ACHN (cell line): ENCODE results near the gene DNAH12.
A peak's percentile ranks its signal among the peaks of the same experiment; 100 is the strongest.

ENCODE experiments used
- DNase-seq: peaks from one replicate; pipeline ENCODE4 v3.0.0-alpha.2; 2015
- in situ Hi-C: cut with HindIII; loops from 2 replicates; pipeline ENCODE4 v1.10.0; 2017; ENCODE audit warnings: low sequenced_read_pairs, low pct_ligation_motif_present, low pct_unique_long_range_greater_than_20kb

Gene DNAH12

DNA sequence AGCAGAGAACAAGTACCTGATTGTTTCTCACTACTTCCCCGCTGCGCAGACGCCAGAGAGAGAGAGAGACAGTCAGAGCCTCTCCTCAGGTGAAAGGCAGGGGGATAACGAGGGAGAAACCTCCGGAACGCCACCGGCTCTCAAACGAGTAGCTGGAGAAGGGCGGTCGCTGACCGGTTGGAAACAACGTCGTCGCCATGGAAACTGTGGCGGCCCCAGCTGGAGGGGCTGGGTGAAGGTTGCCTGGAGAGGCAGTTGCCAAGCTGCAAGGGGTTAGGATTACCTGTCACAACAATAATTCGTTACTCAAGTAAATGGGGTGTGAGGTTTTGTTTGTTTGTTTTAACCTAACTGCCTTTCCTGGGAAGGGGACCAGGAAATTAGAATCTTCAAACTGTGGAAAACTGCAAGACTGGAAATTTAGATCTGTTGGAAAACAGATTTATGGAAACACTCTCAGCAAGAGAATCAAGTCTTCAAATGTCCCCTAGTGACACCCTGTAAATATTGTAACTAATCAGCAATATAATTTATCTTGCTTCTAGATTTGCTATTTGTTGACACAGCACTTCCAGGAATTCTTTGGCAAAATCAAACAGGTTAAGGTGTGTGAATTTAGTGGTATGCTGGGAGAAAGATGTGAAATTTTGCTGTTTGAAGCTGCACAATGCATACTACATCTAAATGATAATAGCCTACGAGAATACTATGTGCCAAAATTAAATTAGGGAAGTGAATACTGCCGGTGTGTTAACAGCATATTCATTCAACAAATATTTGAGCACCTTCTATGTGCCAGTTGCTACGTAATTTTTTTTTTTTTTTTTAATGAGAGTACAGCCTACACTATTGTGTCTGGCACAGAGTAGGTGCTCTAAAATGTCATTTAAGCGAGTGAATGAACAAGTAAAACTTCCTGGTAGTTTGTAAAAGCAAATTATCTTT is at the start of gene DNAH12:
DNAH12 (minus strand) TSS at position 164 of the 945 bp plus-strand sequence. CDS start 1,474 bp downstream, outside the sequence.
- DNase-seq = peak; percentile 48
- in situ Hi-C loops = no loop called here

- in situ Hi-C loops = no loop called here
- no peak for DNase-seq
Observed at GRCh38 chr3:57592306-57592705, 48.2 kb upstream of the DNAH12 start.

GRCh38 chr3:57587905-57588304 is 43.8 kb upstream of the DNAH12 start:
- in situ Hi-C loops = no loop called here
- no peak for DNase-seq

DNA sequence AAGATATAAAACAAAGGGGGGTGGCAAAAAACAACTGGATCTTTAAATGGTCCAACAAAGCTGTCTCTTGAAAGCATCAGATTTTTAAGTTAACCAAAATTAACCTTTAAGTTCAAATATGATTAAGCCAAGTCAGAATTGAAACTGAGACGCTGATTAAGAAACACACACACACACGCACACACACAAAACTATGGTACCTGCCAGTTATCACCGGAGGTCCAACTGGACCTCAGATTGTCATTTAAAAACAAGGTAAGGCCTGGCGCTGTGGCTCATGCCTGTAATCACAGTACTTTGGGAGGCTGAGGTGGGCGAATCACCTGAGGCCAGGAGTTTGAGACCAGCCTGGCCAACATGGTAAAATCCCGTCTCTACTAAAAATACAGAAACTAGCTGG is 42.6 kb upstream of the DNAH12 start:
- DNase-seq = no peak
- in situ Hi-C loops = no loop called here

- no peak for DNase-seq
- in situ Hi-C loops = no loop called here
Observed at GRCh38 chr3:57583544-57583943, 39.4 kb upstream of the DNAH12 start.

- in situ Hi-C loops = no loop called here
- DNase-seq = no peak
Observed at GRCh38 chr3:57582474-57583168, 38.5 kb upstream of the DNAH12 start.

DNA sequence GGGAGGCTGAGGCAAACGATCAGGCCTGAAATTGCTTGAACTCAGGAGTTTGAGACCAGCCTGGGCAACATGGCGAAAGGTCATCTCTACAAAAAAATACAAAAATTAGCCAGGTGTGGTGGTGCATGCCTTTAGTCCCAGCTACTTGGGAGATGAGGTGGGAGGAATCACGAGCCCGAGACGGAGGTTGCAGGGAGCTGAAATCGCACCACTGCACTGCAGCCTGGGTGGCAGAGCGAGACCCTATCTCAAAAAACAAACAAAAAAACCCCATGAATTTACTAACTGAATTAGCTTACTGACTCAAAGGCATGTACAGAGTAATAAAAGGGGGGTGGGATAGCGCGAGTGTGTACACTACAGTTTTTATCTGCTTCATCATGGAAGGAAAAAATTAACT is 33.7 kb upstream of the DNAH12 start:
- in situ Hi-C loops = no loop called here
- DNase-seq = no peak

- DNase-seq = no peak
- in situ Hi-C loops = no loop called here
Observed at GRCh38 chr3:57575966-57576626, 32.0 kb upstream of the DNAH12 start.

GRCh38 chr3:57572096-57572495 is 28.0 kb upstream of the DNAH12 start:
- DNase-seq = no peak
- in situ Hi-C loops = no loop called here

- in situ Hi-C loops = no loop called here
- no peak for DNase-seq
Observed at GRCh38 chr3:57570878-57571277, 26.7 kb upstream of the DNAH12 start.

DNA sequence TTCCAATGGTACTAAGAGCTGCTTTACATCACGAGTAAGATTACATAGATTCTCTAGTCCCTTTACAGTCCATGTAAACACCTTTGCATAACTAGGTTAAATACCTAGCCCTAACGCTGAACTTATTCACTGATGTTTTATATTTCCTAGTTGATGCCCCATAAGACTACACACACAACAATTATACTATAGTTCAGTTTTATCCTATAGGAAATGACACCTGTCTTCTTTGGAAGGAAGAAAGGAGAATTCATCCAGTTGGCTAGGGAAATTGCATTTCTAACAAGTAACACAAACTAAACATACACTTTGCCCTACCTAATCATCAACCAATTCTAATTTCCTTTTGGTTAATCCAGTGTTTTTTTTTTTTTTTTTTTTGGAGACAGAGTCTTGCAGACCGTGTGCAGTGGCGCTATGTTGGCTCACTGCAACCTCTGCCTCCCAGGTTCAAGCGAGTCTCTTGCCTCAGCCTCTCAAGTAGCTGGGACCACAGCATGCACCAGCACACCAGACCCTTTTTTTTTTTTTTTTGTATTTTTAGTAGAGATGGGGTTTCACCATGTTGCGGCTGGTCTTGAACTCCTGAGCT is 25.8 kb upstream of the DNAH12 start:
- no peak for DNase-seq
- in situ Hi-C loops = no loop called here

DNA sequence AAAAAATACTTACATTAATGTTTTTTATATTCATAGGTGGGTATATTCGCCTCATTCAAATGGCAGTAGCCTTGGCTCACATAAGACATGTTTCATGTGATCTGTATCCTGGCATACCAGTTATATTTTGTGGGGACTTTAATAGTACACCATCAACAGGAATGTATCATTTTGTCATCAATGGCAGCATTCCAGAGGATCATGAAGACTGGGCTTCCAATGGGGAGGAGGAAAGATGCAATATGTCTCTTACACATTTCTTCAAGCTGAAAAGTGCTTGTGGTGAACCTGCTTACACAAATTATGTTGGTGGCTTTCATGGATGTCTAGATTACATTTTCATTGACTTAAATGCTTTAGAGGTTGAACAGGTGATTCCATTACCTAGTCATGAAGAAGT is 15.4 kb upstream of the DNAH12 start:
- DNase-seq = no peak
- in situ Hi-C loops = no loop called here

GRCh38 chr3:57557085-57557537 is 13.0 kb upstream of the DNAH12 start:
- in situ Hi-C loops = no loop called here
- peak; percentile 34 for DNase-seq

DNA sequence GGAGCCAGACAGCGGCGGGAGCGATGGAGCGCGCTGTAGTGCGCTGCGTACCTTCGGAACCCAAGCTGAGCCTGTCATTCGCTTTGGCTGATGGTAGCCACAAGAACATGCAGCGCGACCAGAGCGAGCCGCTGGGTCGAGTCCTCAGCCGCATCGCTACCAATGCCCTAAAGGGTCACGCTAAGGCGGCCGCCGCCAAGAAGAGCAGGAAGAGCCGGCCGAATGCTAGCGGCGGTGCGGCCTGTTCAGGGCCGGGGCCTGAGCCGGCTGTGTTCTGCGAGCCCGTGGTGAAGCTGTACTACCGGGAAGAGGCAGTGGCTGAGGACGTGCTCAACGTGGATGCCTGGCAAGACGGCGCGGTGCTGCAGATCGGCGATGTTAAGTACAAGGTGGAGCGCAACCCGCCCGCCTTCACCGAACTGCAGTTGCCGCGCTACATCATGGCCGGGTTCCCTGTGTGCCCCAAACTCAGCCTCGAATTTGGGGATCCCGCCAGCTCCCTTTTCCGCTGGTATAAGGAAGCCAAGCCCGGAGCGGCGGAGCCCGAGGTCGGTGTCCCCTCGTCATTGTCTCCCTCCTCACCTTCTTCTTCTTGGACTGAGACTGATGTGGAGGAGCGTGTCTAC is 12.4 kb upstream of the DNAH12 start:
- in situ Hi-C loops = no loop called here
- peak; percentile 21 for DNase-seq

DNA sequence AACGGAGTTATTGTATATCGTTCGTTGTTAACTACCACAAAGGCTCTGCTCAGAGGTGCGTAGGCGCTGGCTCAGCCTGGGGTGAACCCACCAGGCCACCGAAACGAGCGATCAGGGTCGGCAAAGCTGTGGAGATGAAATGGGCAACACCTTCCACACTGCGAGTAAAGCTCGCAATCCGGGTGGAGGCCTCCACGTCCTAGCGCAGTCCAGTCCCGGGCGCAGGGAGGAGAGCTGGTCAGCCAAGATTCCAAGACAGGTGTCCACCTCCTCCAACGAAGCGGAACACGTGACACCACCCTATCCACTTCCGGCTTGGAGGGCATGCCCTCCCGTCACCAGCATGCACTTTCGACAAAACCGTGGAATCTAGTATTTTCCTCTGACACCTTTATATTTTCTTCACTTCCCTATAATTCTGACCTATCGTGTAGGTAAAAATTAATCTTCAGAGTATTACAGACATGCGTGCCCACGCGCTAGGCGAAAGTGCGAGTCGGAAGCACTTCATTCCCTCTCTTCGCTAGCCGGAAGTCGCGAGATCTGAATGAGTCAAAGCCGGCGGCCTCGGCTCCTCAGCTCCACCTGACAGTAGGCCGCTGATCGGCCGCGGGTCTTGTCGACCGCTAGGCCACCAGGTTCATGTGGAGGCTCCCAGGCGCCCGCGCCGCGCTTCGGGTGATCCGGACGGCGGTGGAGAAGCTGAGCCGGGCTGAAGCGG is 11.8 kb upstream of the DNAH12 start, which contains the start of gene PDE12:
PDE12 (plus strand) TSS at position 537 of the 721 bp plus-strand sequence; CDS start at position 643, 106 bp downstream.
- peak; percentile 87 for DNase-seq
- in situ Hi-C loops = no loop called here

- peak; percentile 20 for DNase-seq
- in situ Hi-C loops = no loop called here
Observed at GRCh38 chr3:57555306-57555705, 11.2 kb upstream of the DNAH12 start.

- DNase-seq = no peak
- in situ Hi-C loops = no loop called here
Observed at GRCh38 chr3:57546616-57547015, 2.5 kb upstream of the DNAH12 start.
